Stomach (tissue), 4 donors: ENCODE measurements around the gene TAS1R2.

Experiments
- EP300 ChIP-seq: sonication (generic); formaldehyde crosslinking; IDR thresholded peaks from one replicate; pipeline ENCODE4 v1.6.1; 2017; ENCODE audit warnings: antibody characterized with exemption
- POLR2A ChIP-seq, 4 donors: fragments of 450-650 bp; IDR thresholded peaks; one replicate each; pipeline ENCODE4 v1.6.1; 2016; ENCODE audit warnings: antibody characterized with exemption in 4 of 4, control low read depth in 2 of 4, mild to moderate bottlenecking in 1 of 4, moderate library complexity in 1 of 4
- POLR2AphosphoS5 ChIP-seq, 3 donors: sonication (generic); formaldehyde crosslinking; IDR thresholded peaks; one replicate each; pipeline ENCODE4 v1.6.1; 2016; ENCODE audit warnings: antibody characterized with exemption in 3 of 3
- TF ChIP-seq, protein P1 (sequence below), 7 experiments: fragments of 450-650 bp in 4 of 7; fragments of 200-600 bp in 3 of 7; sonication (generic) in 3 of 7; IDR thresholded peaks; one replicate each; pipeline ENCODE4 v1.5.1; 2016 to 2019; ENCODE audit warnings: antibody characterized with exemption in 7 of 7, control low read depth in 2 of 7, mild to moderate bottlenecking in 1 of 7

DNA sequence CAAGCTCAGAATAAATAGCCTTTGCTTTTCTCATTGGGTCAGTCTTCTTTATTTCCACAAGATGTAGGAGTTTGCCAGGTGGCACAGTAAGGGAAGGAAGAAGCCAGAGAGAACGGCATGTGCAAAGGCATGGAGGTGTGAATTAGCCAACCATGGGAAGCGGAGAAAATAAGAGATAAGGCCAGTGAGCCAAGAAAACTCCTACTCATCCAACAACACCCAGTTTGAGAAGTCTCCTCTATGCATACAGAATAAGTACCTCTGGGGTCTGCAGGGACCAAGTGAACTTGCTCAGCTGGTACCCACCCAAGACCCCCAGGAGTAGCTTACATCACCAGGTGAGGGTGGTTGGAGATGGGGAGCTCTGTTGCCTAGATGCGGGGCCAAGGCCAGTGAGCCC is 66.7 kb downstream of the TAS1R2 start:
- TF ChIP-seq, protein P1, sequence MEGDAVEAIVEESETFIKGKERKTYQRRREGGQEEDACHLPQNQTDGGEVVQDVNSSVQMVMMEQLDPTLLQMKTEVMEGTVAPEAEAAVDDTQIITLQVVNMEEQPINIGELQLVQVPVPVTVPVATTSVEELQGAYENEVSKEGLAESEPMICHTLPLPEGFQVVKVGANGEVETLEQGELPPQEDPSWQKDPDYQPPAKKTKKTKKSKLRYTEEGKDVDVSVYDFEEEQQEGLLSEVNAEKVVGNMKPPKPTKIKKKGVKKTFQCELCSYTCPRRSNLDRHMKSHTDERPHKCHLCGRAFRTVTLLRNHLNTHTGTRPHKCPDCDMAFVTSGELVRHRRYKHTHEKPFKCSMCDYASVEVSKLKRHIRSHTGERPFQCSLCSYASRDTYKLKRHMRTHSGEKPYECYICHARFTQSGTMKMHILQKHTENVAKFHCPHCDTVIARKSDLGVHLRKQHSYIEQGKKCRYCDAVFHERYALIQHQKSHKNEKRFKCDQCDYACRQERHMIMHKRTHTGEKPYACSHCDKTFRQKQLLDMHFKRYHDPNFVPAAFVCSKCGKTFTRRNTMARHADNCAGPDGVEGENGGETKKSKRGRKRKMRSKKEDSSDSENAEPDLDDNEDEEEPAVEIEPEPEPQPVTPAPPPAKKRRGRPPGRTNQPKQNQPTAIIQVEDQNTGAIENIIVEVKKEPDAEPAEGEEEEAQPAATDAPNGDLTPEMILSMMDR (IDR thresholded peaks at IDR 0.05) = no peak
- TF ChIP-seq EP300 = no peak
- TF ChIP-seq POLR2AphosphoS5 (IDR thresholded peaks at IDR 0.05) = no peak
- no peak for TF ChIP-seq POLR2A (IDR thresholded peaks at IDR 0.05)
